Measurements from ENCODE around the gene EXOC6. TPM values are rescaled to one million over a fixed set of nuclear protein-coding genes. Genes with fewer than 3 reads are reported as not detected.

The EXOC6 gene
- total and polyA plus RNA-seq, 10 donors: 7.0 to 40.0 (median 25.4) TPM

- Histone ChIP-seq H3K27ac (peak overlapping the region in 2 of 8 donors; percentile 95 to 96), H3K27me3 (replicated peaks in 1 of 7) (no peaks in the 10 kb centered on the region), H3K36me3 (no peaks in the 10 kb centered on the region), H3K4me1 (peaks cover 11 to 55% (median 35%) of the 10 kb centered on the region in 6 donors), H3K4me3 (peak overlapping the region in 6 of 8 donors; percentile 96 to 100 (median 97)), H3K9me3 (no peaks in the 10 kb centered on the region)
- intact Hi-C loops (cut with DNase I; ENCODE audit: low total_unique reads): no loop called here
- no peak for TF ChIP-seq CTCF (IDR thresholded peaks at IDR 0.05 in 8 of 11, conservative IDR thresholded peaks at IDR 0.05 in 3 of 11)
- DNase-seq: no peak
- WGBS, 5 donors: 54 to 60% (median 59%) methylated on average over 2 of the region's 2 CpGs
Observed at GRCh38 chr10:92849576-92850090, 1.3 kb downstream of the EXOC6 start.

- H3K9me3 ChIP-seq: no peaks in the 10 kb centered on the region
- TF ChIP-seq POLR2A (IDR thresholded peaks at IDR 0.05): no peak
- TF ChIP-seq CTCF (IDR thresholded peaks at IDR 0.05 in 8 of 11, conservative IDR thresholded peaks at IDR 0.05 in 3 of 11): no peak
- TF ChIP-seq POLR2AphosphoS5 (IDR thresholded peaks at IDR 0.05): no peak
- no peak overlapping the region for H3K27ac ChIP-seq
- H3K4me3 ChIP-seq: no peak overlapping the region
- WGBS, 5 donors: 78 to 96% (median 91%) methylated on average over 2 of the region's 2 CpGs
- H3K36me3 ChIP-seq: no peaks in the 10 kb centered on the region
- no peak for DNase-seq
- H3K27me3 ChIP-seq (replicated peaks in 1 of 7): no peaks in the 10 kb centered on the region
- peaks cover 11 to 50% (median 35%) of the 10 kb centered on the region in 6 donors for H3K4me1 ChIP-seq
- intact Hi-C loops (cut with DNase I; ENCODE audit: low total_unique reads): no loop called here
Observed at GRCh38 chr10:92850185-92850584, 1.9 kb downstream of the EXOC6 start.

GRCh38 chr10:92851003-92851402 is 2.7 kb downstream of the EXOC6 start:
- 96 to 99% (median 98%) methylated on average over 4 of the region's 4 CpGs for WGBS, 5 donors
- peaks cover 0 to 3% (median under 1%) of the 10 kb centered on the region in 8 donors for H3K9me3 ChIP-seq
- H3K4me3 ChIP-seq: no peak overlapping the region
- H3K36me3 ChIP-seq: no peaks in the 10 kb centered on the region
- no peak overlapping the region for H3K27ac ChIP-seq
- DNase-seq: no peak
- intact Hi-C loops (cut with DNase I; ENCODE audit: low total_unique reads): no loop called here
- no peaks in the 10 kb centered on the region for H3K27me3 ChIP-seq (replicated peaks in 1 of 7)
- H3K4me1 ChIP-seq: peaks cover 11 to 42% (median 33%) of the 10 kb centered on the region in 6 donors
- TF ChIP-seq POLR2AphosphoS5 (IDR thresholded peaks at IDR 0.05) (no peak), POLR2A (IDR thresholded peaks at IDR 0.05) (no peak), CTCF (IDR thresholded peaks at IDR 0.05 in 8 of 11, conservative IDR thresholded peaks at IDR 0.05 in 3 of 11) (no peak)

- WGBS, 5 donors: 97 to 99% (median 98%) methylated on average over 3 of the region's 3 CpGs
- Histone ChIP-seq H3K36me3 (no peaks in the 10 kb centered on the region), H3K4me1 (peaks cover 0 to 6% (median 0%) of the 10 kb centered on the region in 6 donors), H3K27me3 (replicated peaks in 1 of 7) (no peaks in the 10 kb centered on the region), H3K4me3 (no peak overlapping the region), H3K9me3 (peaks cover 7 to 42% (median 36%) of the 10 kb centered on the region in 8 donors), H3K27ac (no peak overlapping the region)
- TF ChIP-seq POLR2AphosphoS5 (IDR thresholded peaks at IDR 0.05) (no peak), POLR2A (IDR thresholded peaks at IDR 0.05) (no peak), CTCF (IDR thresholded peaks at IDR 0.05 in 8 of 11, conservative IDR thresholded peaks at IDR 0.05 in 3 of 11) (no peak)
- intact Hi-C loops (cut with DNase I; ENCODE audit: low total_unique reads): no loop called here
- no peak for DNase-seq
Observed at GRCh38 chr10:92855560-92855959, 7.2 kb downstream of the EXOC6 start.
